Stimulated activated CD4-positive, alpha-beta T cell treated with anti-CD3 and anti-CD28 coated beads, Interleukin-1b, Interleukin-23, amount 100 ng/mL, for 24 hours (primary cell): ENCODE results near the gene RPLP2.

Experiments used
- DNase-seq, 4 experiments: peaks; one replicate each; pipeline ENCODE4 v3.0.0-alpha.2; 2020; ENCODE audit warnings: low read depth in 4 of 4, low spot score in 1 of 4

Gene RPLP2

GRCh38 chr11:809287-810039 is at the start of gene RPLP2:
Gene RPLP2, plus strand, starts transcription at chr11:809967. Its CDS starts 268 bp downstream, at chr11:810235.
- peak; percentile 96 to 97 (median 97) for DNase-seq

GRCh38 chr11:760236-760635 is 49.5 kb upstream of the RPLP2 start:
- no peak for DNase-seq

DNA sequence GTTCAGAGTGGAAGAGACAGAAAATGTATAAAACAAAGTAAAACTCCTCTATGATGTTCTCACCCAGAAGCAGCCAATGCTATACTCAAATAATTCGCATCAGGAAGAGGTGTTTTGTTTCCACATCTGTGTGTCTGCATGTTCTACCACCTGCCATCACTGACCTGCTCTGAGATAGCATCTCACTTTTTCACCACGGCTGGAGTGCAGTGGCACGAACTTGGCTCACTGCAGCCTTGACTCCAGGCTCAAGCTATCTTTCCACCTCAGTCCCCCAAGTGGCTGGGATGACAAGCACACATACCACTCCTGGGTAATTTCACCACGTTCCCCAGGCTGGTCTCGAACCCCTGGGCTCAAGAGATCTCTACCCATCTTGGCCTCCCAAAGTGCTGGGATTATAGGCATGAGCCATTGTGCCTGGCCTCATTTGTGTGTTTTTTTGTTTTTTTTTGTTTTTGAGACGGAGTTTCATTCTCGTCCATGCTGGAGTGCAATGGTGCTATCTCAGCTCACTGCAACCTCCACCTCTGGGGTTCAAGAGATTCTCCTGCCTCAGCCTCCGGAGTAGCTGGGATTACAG is 48.1 kb upstream of the RPLP2 start:
- no peak for DNase-seq

- no peak for DNase-seq
These were observed 47.2 kb upstream of the RPLP2 start for GRCh38 chr11:762421-763072.

DNA sequence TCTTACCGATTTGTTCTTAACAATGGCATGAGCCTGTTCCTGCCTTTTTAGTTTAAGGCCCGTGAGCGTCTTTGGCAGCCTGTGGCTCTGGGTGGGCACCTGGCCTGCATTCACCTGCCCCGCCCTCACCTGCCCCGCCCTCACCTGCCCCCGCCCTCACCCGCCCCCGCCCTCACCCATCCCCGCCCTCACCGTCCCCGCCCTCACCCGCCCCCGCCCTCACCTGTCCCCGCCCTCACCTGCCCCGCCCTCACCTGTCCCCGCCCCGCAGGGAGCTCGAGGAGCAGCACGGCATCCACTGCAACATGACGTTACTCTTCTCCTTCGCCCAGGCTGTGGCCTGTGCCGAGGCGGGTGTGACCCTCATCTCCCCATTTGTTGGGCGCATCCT is 46.7 kb upstream of the RPLP2 start:
- no peak for DNase-seq

DNA sequence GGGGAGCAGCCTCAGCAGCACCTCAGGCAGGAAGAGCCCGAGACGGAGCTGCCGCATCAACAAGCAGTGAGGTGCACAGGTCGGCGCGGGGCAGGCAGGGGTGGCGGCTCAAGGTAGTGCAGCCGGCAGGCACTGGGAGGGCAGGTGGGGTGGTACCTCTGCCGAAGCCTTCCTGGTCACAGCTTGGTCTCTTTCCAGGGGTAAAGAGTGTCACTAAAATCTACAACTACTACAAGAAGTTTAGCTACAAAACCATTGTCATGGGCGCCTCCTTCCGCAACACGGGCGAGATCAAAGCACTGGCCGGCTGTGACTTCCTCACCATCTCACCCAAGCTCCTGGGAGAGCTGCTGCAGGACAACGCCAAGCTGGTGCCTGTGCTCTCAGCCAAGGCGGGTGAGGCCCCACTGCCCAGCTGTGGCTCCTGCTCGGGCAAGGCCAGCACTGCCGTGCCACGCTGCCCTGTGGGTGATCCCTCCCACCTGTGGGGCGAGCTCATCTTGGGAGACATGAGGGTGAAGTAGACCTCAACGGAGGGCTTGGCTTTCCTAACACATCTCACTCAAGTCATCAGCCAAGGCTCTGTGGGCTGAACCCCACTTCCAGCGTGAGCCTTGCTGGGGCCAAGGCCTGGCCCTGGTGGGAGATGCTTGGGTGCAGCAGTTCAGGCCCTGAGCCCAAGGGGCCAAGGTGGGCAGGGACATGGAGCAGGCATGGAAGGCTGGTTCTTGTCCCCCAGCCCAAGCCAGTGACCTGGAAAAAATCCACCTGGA is 46.0 kb upstream of the RPLP2 start:
- DNase-seq: no peak

- no peak for DNase-seq
These were observed 45.3 kb upstream of the RPLP2 start for GRCh38 chr11:764322-765024.

DNA sequence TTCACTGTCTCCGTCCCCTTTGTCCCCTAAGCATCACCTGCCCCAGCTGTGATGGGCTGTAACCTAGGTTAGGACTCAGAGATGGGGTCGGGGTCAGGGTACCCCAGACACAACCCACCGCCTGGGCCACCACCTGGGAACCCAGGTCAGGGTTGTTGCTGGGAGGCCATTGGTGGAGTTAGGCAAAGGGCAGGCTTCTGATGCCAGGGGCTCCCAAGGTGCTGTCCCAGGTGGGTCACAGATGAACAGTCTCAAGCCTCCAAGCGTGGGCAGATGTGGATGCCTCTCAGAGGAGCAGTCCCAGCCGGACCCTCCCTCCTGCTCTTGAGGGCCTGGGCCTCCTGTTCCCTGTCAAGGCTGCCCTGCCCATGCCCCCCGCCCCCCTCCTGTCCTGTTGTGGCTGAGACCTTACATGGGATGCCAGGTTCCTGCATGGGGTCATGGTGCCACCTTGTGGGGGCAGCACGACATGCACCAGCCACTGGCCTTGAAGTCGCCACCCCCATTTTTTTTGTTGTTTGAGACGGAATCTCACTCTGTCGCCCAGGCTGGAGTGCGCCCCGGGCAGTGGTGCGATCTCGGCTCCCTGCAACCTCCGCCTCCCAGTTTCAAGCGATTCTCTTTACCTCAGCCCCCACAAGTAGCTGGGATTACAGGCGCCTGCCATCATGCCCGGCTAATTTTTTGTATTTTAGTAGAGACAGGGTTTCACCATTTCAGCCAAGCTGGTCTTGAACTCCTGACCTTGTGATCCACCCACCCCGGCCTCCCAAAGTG is 44.6 kb upstream of the RPLP2 start:
- DNase-seq: peak in 1 of 4 experiments; percentile 43

DNA sequence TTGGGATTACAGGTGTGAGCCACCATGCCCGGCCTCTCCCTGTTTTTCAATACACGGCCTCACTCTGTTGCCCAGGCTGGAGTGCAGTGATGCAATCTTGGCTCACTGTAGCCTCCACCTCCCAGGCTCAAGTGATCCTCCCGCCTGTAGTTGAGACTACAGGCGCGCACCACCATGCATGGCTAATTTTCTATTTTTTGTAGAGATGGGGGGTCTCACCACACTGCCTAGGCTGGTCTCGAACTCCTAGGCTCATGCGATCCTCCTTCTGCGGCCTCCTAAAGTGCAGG is 44.0 kb upstream of the RPLP2 start:
- DNase-seq: no peak

DNA sequence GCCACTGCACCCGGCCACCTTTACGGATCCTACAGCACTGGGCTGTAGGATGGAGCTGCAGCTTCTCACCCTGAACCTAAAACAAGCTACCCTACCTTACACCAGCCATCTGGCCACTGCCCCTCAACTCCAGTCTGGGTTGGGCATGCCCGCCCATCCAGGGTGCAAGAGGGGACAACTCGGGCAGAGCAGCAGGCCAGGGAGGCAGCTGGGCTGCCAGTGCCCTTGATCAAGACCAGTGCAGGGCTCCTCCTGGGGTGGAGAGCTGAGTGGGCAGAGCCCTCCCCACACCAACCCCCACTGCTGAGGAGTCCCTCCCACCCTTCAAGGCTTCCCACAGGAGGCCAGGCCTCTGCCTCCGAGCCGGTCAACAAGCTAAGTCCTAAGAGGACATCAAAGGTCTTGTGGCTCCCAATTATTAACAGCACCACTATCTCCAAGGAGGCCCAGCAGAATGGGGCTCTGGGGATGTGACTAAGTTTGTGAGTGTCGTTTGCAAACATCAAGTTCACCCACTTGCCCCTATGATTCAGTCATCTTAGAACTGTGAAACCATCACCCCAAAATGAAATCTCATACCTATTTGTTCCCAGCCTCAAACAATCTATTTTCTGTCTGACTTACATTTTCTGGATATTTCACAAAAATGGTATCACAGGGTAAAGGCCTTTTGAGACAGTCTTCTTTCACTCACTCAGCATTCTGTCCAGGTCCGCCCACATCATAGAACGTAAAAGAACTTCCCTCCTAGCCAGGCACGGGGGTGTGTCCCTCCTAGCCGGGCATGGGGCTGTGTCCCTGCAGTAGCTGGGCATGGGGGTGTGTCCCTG is 43.4 kb upstream of the RPLP2 start:
- no peak for DNase-seq

- no peak for DNase-seq
These were observed 42.9 kb upstream of the RPLP2 start for GRCh38 chr11:766936-767210.

GRCh38 chr11:767238-767637 is 42.5 kb upstream of the RPLP2 start:
- no peak for DNase-seq

GRCh38 chr11:769887-770641 is 39.7 kb upstream of the RPLP2 start:
- no peak for DNase-seq

GRCh38 chr11:770642-771616 is 38.8 kb upstream of the RPLP2 start:
- no peak for DNase-seq

- DNase-seq: no peak
These were observed 38.1 kb upstream of the RPLP2 start for GRCh38 chr11:771617-772204.

DNA sequence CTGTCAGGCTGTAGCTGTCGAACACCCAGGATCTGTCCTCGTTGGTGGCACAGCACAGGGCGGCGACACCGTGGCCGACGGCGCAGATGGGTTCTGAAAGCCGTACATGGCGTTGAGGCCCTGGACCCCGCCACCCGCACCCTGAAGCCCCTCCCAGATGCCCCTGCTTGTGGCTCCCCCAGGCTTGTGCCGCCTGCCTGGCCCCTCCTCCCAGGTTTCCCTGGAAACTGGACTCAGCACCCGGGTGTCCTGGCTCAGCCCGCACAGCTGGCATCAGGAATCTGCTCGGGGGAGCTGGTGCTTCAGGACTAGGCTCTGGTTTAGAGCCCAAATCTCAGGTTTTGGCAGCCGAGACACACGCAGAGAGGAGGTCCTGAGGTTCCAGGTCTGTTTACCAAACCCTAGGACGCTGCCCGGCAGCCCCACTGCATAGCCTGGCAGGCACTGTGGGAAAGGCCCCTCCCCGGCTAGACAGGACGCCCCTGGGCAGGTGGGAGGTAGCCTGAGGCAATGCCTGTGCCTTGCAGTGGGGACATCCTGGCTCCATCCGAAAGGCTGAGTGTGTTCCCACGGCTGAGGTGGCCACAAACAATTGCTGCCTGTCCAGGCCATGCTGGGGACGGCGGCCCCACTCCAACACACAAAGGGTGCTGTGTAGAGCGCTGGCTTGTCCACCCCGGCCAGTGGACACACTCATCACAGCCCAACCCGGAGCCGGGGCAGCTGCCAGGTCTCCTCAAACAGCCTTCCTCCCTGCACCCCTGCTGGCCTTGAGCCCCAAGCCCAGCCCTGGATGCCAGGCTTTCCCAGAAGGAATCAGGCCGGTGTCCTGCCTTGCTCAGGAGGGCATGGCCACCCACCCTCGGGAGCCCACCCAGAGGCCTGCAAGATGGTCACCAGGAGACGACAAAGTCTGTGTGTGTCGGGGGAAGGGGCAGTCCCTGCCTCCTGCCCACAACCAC is 37.1 kb upstream of the RPLP2 start:
- no peak for DNase-seq
